ENCODE measurements around the gene CEBPE.

Gene CEBPE

DNA sequence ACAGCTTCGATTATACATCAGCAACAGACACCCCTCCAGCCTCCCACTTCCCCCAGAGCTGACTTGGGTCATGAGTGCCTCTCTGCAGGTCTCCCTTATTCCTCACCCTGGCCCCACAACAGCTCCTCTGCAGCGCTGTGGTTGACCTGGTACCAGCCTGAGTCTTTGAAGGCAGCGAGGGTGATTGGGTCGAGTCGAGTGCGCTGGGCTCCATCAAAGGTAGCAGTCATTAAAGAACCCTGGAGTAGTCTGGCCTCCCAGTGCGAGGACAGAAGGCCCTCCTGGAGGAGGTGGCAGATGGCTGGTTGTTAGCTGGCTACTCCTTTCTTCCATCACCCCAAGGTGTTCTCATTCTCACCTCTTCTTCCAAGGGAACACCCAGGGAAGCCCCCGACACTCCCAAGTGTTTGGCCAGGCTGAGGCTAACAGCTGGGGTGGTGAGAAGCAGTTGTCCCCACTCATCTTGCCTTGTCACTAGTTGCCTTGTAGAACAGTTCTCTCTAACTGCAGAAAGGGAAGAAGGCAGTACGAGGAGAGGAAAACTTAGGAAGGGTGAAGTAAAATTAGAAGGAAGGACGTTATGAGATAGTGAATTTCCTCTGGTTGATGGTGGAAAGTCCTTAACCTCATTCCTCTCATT, 16.9 kb downstream of the CEBPE start:
- no peak for DNase-seq

DNA sequence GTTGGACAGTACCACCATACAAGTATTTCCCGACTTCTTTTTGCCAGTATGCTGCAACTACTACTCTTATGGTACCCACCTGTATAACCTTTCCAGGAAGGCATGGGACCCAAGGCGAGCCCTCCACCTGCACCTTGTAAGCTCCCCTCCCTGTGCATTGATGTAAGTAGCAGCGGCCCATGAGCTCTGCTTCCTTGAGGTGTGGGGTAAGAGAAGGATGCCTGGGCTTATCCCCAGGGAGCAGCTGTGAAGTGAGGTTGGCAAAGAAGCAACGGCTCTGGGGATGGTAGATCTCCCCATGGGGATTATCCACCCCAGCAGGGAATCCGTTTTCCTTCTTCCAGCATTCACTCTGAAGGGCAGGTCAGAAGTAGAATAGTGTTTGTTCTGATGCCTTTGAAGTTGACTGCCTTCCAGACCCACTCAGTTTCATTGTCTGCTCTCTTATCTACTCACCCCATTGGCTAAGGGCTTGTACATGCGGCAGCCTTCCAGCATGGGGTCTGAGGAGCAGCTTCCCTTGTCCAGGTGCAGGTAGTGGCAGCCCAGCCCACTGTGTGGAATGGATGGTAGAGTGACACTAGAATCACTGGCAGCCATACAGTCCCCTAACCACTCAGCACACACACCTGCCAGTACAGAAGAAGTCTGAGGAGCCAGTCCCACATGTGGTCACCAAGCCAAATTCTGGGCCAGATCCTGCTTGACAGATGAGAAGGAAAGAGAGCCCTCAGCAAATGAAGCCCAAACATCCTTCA, 17.7 kb downstream of the CEBPE start:
- DNase-seq, result no peak

DNA sequence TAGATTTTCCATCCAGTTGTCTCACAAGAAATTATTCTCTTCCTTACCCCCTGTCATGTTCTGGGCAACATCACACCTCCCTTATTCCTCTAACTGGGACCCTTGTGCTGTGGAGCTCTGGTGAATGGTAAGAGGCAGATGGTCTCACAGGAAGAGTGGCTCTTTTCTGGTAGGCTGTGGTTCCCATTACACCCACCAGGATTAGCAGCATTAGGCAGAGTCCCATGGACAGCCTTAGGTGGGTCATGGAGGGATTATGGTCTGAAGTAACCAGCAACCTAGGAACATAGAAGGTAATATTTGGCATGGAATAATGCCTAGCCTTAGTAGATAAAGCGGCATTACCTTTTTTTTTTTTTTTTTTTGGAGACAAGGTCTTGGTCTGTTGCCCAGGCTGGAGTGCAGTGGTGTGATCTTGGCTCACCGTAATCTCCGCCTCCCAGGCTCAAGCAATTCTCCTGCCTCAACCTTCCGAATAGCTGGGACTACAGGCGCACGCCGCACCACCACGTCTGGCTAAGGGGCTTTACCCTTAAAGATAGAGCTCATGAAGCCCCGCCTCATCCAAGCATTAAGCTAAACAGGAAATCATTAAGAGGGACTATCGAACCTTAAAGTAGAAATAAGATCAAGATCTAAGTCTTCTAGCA, 19.7 kb downstream of the CEBPE start:
- no peak for DNase-seq

DNA sequence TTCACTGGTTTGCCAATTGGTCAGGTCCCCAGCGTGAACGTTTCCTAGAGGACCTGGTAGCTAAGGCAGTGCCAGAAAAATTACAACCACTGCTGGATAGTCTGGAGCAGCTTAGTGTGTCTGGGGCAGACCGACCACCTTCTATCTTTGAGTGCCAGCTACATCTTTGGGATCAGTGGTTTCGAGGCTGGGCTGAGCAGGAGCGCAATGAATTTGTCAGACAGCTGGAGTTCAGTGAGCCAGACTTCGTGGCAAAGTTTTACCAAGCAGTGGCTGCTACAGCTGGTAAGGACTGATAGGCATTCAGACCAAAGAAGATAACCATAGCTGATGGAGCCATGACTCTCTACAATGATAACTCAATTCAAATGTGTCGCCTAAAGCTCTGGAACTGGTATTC, 21.3 kb downstream of the CEBPE start:
- DNase-seq, result no peak

DNA sequence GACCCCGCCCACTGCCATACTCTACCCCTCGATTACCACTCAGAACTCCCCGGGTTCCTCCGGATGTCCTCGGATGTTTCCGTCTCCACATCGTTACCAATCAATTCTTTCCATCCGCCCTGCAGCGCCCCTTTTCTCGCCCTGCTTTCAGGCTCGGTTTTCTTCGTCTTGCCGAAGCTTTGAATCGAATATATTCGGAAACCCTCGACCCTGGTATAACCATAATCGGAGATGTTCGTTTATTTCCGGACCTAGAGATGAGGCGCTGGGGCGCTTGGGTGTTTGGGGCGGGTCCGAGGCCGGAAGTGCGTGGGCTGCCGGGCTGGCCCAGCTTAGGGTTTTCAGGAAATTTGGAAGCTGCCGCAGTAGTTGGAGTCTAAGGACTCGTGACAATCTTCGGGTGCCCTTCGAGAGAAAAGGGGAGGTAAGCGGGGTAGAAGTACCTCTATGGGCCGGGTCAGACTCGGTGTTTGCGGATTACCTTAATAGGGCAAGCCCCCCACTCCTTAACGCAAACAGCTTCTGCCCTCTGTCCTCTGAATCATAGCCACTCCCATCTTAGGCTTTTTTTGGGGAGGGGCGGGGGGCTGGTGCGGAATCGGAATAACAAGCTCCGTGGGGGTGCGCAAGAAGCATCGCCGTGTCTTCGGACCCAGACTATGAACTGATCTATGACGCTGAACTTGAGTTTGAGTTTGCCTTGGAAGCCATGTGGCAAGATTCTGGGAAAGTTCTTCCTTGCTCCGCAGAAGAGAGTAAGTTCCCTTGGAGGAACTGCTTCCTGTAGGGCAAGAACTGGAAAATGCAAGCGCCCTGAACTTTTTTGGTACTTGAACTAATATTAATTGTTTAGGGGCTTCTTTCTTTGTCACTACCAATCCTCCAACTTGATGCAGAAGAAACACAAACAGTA, 23.6 kb downstream of the CEBPE start, which contains the start of gene C14orf119:
TSS of gene C14orf119 (plus strand) at position 310 of the 913 bp plus-strand sequence. CDS start 2,154 bp downstream, outside the sequence.
- peak; percentile 100 for DNase-seq

DNA sequence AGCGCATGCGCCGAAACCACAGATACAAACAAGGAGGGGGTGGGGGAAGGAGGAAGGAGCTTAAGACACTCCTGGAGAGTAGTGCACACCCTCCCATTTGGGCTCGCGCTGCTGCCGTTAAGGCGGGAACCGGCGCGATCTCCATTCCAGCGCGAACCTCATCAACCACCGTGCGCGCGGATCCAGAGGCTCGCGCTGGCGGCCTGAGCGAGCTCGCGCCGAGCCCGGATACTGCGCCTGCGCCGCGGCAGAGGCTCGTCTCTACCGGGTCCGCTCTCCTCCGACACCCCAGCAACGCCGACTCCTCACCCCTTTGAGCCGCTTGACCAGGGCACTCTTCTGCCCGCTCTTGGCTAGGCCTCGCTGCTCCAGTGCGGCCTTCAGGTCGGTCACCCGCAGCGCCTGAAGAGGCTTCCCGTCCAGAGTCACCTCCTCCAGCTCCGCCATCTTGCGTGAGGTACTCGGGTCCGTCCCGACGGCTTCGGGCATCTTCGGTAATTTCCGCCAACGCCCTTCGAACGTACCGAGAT, 24.3 kb downstream of the CEBPE start, which contains the start of gene ACIN1:
TSS of gene ACIN1 (minus strand) at position 471 of the 530 bp plus-strand sequence. CDS start at position 447, 24 bp downstream.
- DNase-seq, result peak; percentile 90

DNA sequence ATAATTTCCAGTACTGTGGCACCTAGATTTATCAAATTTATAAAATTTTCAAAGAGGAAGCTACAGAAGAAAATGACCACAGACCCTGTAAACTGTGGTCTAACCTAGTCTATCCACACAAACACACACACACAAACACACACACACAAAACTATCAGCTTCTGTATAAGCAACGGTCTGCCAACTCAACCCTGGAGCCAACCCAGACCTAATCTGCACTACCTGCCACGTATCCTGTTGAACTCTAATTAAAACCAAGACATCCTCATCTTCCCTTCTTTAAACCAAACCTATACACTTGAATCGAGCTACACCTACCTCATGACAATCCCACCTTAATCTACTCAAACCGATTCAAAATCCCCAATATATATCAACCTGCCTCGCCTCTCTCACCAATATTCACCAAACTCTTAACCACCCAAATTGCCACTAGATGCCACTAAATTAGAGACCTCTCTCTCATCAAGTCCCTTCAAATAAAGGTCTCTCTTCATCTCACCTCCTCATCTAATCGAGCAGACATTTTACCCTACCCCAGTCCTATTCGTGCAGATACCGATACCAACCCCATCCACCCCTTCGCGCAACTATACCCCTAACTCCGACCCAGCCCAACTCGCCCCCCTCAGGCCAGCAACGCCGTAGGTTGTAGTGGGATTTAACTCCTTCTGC, 24.9 kb downstream of the CEBPE start:
- DNase-seq, result no peak

DNA sequence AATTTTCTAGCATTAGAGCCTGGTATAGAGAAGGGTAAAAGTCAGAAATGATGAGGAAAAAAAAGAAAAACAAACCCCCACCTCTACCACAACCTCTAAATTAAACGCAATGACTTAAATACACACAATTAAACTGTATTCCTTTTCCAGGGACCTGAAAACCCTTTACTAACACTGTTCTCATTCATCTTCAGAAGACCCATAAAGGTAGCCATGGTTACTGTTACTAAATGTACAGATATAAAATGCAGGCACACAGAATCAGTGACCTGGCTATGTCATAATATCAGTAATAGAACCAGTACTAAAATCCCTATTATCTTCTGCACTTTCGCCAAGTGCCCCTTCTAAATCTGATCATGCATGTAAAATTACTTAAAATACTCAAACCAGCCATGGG, 25.5 kb downstream of the CEBPE start:
- no peak for DNase-seq

DNA sequence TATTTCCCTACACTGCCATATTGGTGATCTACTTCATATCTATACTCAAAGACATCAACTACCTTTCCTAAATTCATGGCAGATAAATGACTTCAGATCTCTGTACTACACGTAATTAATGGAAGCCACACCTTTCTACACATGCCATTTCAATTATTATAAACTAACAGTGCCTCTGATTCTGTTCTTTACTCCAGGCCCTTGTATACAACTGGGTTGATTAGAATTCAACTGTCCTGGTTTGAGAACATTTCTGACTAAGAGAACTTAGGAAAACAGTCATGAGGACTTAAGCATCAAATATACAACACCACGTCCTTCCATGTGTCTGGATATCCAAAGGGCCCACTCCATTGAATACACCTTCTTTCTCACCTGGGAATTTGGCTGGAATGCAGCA, 26.0 kb downstream of the CEBPE start:
- DNase-seq, result no peak

DNA sequence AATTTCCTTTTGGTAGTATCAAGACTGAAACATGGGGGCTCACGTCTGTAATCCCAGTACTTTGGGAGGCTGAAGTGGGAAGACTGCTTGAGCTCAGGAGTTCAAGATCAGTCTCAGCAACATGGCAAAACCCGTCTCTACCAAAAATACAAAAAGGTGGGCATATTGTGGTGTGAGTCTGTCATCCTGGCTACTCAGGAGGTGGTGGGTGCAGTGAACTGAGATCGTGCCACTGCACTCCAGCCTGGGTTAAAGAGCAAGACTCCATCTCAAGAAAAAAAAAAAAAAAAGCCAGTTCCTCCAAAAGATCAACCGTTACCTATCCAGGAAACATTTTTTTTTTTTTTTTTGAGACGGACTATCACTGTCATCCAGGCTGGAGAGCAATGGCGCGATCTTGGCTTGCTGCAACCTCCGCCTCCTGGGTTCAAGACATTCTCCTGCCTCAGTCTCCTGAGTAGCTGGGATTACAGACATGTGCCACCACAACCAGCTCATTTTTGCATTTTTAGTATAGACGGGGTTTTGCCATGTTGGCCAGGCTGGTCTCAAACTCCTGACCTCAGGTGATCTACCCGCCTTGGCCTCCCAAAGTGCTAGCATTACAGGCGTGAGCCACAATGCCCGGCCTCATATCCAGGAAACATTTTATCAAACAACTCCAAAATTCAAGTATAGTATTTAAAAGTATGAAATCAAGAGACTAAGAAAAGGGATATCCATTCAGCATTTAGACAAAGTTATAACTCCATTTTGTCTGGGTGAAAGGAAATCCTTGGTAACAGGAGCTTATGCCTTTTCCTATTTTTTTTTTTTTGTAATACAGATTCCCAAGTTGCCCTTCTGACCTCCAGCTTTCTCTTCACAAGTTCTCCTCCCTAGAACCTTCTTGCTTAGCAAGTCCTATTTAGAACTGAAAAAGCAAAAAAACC, 27.5 kb downstream of the CEBPE start:
- no peak for DNase-seq

DNA sequence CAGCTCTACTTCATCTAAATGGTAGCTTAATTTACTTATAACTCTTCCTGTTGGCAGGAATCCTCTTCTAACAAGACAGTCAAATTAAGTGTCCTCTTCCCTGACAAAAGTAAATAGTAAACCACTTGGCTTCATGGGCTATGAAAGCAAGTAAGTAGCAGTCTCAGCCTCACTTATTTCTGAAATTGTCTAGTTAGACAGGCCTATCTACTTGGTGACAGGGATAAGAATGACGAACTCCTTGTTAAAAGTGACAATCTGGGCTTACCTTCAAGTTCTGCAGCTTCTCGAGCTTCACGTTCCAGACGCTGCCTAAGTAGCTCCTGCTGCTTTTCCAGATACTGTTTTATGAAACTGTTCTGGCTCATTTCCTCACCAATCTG, 28.8 kb downstream of the CEBPE start:
- no peak for DNase-seq

DNA sequence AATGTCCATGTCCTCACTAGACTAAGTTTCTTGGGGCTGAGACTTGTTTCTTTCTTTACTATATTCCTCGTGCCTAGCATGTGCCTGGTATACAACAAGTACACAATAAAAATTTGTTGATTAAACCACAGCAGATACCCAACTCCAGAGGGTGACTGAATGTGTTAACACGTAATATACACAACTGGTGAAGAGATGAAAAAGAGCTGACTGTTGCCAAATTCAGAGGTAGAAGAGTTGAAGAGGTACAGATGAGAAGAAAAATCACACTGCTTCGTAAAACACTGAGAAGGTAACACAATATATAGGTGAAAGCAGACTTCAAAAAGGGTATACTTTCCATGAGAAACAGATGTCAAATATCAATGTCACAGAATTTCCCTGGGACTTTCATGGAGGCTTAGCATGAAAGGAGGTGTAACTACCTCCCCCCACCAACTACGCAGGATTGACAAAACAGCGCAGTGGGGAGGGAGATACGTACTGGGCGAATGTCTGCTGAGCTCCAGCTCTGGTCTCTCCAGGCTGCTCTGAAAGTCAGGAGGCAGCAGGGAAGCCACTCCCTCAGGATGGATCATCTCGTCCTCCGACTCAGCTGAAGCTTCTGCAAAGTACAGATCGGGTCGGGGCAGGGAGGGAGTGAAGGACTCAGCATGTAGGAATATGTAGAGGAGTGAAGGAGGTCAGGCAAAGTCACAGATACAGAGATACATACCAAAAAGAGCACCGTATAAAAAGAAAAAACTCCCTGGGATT, 29.4 kb downstream of the CEBPE start:
- DNase-seq, result no peak

DNA sequence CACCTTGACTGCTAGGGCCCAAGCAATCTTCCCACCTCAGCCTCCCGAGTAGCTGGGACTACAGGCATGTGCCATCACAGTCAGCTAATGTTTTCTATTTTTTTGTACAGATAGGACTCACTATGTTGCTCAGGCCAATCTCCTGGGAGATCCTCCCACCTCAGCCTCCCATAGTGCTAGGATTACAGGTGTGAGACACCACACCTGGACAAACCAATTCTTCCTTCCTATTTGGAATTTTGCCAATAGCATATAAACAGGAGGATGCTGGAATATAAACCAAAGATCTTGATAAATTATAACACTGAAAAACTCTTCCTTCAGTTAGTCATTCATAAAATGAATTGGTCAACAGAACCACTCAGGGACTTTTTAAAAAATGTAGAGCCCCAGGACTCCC, 32.5 kb downstream of the CEBPE start:
- no peak for DNase-seq

DNA sequence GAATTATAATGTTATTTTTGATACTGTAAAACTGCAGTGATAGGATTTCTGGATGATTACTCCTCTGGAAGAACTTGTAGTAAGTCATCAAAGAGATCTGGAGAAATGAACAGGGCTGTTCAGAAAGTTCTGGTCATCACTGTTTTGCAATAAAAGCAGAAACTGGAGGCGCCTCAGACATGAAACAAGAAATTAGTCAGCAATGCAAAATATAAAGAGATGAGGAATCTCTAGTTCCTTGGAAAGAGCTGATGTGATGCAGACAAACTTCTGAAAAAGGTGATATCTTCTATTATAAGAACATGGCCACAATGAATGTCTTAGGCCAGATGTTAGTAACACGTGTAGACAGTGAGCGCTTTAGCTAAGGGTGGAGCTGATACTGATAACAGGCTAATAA, 33.6 kb downstream of the CEBPE start:
- DNase-seq, result no peak

DNA sequence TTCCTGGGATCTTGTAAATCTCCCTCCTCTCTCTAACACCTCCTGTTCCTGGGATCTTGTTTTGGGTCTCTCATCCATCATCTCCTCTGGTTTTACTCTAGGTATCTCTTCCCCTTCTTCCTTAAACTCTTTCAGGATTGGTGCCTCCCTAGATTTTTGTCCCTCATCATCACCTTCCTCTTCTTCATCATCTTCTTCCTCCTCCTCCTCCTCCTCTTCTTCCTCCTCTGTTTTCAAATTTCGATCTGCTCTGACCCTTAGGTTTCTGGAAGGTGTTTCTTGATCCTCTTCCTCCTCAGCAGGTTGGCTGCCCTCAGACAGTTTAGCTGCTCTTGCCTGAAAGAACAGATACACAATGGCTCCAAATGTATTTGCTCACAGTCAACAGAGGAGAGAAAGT, 38.6 kb downstream of the CEBPE start:
- no peak for DNase-seq

DNA sequence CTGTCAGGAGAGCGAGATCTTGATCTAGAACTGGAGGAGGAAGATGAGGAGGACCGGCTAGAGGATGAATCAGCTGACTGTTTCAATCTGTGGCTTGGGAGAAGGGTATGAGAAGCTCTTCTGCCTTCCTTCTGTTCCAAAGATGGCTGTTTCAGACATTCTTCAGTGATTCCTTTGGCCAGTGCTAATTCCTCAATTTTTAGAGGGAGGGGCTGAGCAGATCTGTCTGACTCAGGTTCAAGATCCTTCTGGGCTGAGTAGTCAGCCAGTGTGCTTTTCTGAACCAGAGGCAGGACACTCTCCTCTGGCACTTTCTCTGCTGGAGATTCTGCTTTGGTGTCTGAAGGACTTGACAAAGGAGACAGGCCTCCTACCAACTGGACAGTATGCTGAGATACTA, 39.3 kb downstream of the CEBPE start:
- peak; percentile 49 for DNase-seq

DNA sequence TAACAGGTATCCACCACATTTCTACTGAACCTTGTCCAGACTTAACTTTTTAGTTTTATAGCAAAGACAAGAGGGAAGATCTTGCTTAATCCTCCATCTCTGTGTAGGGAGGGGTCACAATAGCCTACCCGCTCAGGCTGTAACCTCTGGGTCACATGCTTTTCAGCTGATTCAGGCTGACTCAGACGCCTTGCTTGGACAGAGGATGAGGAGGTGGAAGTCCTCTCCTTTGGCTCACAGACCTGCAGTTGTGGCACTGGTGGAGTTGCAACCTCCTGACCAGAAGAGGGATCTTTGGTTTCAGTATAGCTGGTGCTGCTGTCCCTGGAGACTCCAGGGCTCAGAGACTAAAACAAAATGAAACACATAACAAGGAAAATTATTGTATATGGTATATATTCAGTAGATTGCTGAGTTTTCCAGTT, 40.4 kb downstream of the CEBPE start:
- peak; percentile 86 for DNase-seq

DNA sequence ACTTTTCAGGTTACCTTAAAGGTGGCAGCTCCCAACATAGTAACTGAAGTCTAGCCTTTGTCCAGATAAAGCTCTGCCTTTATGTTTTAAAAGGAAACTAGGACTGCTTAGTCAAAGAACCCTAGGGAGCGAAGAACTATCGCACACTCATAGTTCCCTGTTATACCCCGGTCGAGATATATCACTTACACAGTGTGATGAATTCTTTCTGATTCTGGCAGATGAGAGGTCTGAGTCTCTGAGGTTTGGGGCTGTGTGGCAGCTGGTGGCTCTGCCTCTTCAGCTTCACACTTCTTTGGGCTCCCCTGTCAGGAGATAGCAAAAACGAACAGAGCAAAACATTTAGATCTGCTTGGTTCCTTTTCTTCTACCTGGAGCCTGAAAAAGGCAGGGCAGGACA, 41.1 kb downstream of the CEBPE start:
- no peak for DNase-seq

DNA sequence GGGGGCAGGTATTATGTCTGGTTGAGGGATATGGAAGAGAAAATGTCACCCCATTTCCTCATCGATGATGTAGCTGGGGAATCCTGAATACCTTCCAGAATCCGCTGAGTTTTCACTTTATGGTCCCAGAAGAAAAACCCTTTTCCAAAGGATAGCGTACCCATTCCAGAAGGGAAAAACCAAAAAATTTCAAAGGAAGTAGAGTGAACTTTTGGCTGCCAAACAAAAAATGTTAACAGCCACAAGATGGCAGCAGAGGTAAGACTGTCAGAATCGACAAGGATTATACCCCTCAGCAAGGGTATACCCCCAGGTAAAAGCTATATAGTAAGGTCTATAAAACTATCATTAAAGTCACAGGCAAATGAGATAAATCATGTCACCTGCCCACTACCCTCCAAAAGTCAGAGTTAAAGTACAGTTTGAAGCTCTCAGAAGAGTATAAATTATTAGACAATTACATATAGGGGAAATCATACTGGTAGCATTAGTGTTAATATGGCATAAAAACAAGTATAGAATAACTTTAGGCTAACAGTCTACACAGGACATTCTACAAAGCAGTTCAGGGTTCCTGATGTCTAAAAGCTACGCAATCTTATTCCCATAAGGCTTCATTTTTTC, 42.2 kb downstream of the CEBPE start:
- no peak for DNase-seq
